ENCODE data around the gene FAM120A.
A peak's percentile ranks its signal among the peaks of the same experiment; 100 is the strongest.

Gene FAM120A

DNA sequence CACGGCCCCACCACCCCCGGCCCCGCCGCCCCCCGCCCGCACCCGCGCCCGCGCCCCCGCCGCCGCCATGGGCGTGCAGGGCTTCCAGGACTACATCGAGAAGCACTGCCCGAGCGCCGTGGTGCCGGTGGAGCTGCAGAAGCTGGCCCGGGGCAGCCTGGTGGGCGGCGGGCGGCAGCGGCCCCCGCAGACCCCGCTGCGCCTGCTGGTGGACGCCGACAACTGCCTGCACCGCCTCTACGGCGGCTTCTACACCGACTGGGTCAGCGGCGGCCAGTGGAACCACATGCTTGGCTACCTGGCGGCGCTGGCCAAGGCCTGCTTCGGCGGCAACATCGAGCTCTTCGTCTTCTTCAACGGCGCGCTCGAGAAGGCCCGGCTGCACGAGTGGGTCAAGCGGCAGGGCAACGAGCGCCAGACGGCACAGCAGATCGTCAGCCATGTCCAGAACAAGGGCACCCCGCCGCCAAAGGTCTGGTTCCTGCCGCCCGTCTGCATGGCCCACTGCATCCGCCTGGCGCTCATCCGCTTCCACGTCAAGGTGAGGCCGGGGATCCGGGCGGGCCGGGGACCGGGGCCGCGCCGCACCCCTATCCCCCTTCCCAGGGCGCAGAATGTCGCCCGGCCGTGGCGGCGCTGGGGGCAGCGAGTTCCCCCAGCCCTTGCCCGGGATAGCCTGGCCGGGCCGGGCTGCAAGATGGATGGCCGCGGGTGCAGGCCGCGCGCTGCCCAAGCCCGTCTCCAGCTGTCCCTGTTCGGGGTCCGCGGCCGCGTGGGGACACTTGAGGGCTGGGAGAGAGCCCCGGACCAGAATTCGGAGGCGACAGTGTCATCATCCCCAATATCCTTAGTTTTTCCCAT lies 594 bp downstream of the FAM120A start:
- Histone ChIP-seq H3K9me3 (ENCODE audit: severe bottlenecking) (no peaks in the 10 kb centered on the region), H3K27ac (peak overlapping the region; percentile 96), H3K27me3 (ENCODE audit: insufficient read depth, low read depth, severe bottlenecking) (no peaks in the 10 kb centered on the region), H3K36me3 (peaks cover 52% of the 10 kb centered on the region), H3K4me3 (ENCODE audit: low read depth, low read length) (peak overlapping the region; percentile 73)
- DNase-seq = peak; percentile 48
- TF ChIP-seq, protein P1, sequence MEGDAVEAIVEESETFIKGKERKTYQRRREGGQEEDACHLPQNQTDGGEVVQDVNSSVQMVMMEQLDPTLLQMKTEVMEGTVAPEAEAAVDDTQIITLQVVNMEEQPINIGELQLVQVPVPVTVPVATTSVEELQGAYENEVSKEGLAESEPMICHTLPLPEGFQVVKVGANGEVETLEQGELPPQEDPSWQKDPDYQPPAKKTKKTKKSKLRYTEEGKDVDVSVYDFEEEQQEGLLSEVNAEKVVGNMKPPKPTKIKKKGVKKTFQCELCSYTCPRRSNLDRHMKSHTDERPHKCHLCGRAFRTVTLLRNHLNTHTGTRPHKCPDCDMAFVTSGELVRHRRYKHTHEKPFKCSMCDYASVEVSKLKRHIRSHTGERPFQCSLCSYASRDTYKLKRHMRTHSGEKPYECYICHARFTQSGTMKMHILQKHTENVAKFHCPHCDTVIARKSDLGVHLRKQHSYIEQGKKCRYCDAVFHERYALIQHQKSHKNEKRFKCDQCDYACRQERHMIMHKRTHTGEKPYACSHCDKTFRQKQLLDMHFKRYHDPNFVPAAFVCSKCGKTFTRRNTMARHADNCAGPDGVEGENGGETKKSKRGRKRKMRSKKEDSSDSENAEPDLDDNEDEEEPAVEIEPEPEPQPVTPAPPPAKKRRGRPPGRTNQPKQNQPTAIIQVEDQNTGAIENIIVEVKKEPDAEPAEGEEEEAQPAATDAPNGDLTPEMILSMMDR (IDR thresholded peaks at IDR 0.05; ENCODE audit: low read depth, low read length) = no peak

- DNase-seq = no peak
- Histone ChIP-seq H3K27ac (peak overlapping the region; percentile 96), H3K4me3 (ENCODE audit: low read depth, low read length) (peak overlapping the region; percentile 73), H3K27me3 (ENCODE audit: insufficient read depth, low read depth, severe bottlenecking) (no peaks in the 10 kb centered on the region), H3K36me3 (peaks cover 46% of the 10 kb centered on the region), H3K9me3 (ENCODE audit: severe bottlenecking) (no peaks in the 10 kb centered on the region)
- TF ChIP-seq, protein P1 (IDR thresholded peaks at IDR 0.05; ENCODE audit: low read depth, low read length) = no peak
Observed at GRCh38 chr9:93452710-93453046, 1.2 kb downstream of the FAM120A start.

DNA sequence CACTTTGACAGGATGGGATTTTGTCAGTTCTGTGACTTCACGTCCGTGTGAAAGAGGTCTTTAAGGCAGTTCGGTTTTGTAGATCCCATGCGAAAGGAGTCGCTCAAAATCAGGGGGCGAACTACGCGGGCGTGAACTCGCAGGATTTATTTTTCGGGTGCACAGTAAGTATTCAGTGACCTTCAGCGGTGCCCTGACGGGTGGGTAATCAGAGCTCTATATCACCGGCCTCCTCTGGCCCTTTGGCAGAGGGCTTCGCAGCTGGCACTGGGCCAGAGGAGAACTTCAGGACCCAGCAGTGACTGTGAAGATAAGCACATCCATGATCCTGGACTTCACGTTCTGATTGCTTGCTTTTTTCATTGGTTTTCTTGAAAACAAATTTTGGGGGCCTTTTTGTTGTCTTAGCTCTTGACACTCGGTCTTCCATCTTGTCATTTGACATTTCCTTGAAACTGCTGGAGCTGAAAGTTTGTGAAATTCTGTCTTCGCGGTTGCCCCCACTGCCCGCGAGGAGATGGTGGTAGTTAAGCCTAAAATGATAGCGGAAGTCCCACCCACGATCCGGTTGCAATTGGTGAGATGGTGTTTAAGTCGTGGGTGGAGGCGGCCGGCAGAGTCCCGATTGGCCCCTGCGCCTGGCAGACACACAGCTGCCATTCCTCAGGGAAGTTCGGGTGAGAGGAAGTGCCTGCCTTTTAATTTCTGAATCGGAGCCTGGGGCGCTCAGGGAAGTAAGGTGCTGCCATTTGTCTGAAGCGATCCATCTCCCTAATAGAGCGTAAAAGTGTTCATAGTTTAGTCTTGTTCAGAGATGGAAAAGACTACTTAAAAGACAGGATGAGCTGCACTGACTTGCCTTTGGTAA lies 1.8 kb downstream of the FAM120A start, which contains the start of gene FAM120AOS:
Gene FAM120AOS (minus strand): TSS at position 535 of the 868 bp plus-strand sequence. CDS start 872 bp downstream, outside the sequence.
- peak within 1 kb of the TSS; percentile 73 for H3K4me3 ChIP-seq (ENCODE audit: low read depth, low read length)
- H3K27me3 ChIP-seq (ENCODE audit: insufficient read depth, low read depth, severe bottlenecking) = no peaks in the 10 kb centered on the region
- TF ChIP-seq, protein P1 (IDR thresholded peaks at IDR 0.05; ENCODE audit: low read depth, low read length) = no peak
- DNase-seq = peak; percentile 90
- peaks cover 40% of the 10 kb centered on the region for H3K36me3 ChIP-seq
- H3K9me3 ChIP-seq (ENCODE audit: severe bottlenecking) = no peaks in the 10 kb centered on the region
- H3K27ac ChIP-seq = peak within 1 kb of the TSS; percentile 96

DNA sequence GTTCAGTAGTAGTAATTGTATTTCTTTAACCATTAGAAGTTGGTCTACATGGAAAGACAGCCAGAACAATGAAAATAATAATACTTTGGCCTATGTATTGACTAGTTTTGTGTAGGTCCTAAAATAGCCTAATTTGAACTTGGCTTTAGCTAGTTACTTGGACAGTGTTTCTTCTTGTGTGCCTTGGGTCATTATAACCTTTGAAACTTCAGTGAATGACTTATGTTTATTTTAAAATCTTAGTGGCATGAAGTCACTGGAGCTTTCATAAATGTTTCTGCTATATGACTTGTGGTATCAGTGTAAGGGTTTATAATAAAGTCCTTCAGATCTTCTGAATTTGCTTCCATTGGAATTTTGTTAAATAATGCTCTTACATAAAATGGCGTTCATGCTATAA lies 4.5 kb downstream of the FAM120A start:
- TF ChIP-seq, protein P1 (IDR thresholded peaks at IDR 0.05; ENCODE audit: low read depth, low read length) = no peak
- Histone ChIP-seq H3K4me3 (ENCODE audit: low read depth, low read length) (no peak overlapping the region), H3K36me3 (peaks cover 21% of the 10 kb centered on the region), H3K9me3 (ENCODE audit: severe bottlenecking) (no peaks in the 10 kb centered on the region), H3K27me3 (ENCODE audit: insufficient read depth, low read depth, severe bottlenecking) (no peaks in the 10 kb centered on the region), H3K27ac (no peak overlapping the region)
- no peak for DNase-seq

GRCh38 chr9:93456504-93456903 lies 5.0 kb downstream of the FAM120A start:
- no peak overlapping the region for H3K4me3 ChIP-seq (ENCODE audit: low read depth, low read length)
- no peak for DNase-seq
- peaks cover 19% of the 10 kb centered on the region for H3K36me3 ChIP-seq
- H3K9me3 ChIP-seq (ENCODE audit: severe bottlenecking) = no peaks in the 10 kb centered on the region
- no peaks in the 10 kb centered on the region for H3K27me3 ChIP-seq (ENCODE audit: insufficient read depth, low read depth, severe bottlenecking)
- no peak overlapping the region for H3K27ac ChIP-seq
- TF ChIP-seq, protein P1 (IDR thresholded peaks at IDR 0.05; ENCODE audit: low read depth, low read length) = no peak
